Measurements from ENCODE around the gene LKAAEAR1.

LKAAEAR1 gene

GRCh38 chr20:64104667-64105451 is 20.7 kb upstream of the LKAAEAR1 start:
- no peak for TF ChIP-seq CTCF (IDR thresholded peaks at IDR 0.05; ENCODE audit: low read length, missing control alignments)
- DNase-seq (ENCODE audit: low read depth): no peak
- no peak overlapping the region for H3K4me3 ChIP-seq (replicated peaks; ENCODE audit: low read depth, low read length)

GRCh38 chr20:64103871-64104666 is 19.9 kb upstream of the LKAAEAR1 start:
- no peak for TF ChIP-seq CTCF (IDR thresholded peaks at IDR 0.05; ENCODE audit: low read length, missing control alignments)
- no peak for DNase-seq (ENCODE audit: low read depth)
- H3K4me3 ChIP-seq (replicated peaks; ENCODE audit: low read depth, low read length): no peak overlapping the region

- DNase-seq (ENCODE audit: low read depth): no peak
- H3K4me3 ChIP-seq (replicated peaks; ENCODE audit: low read depth, low read length): no peak overlapping the region
- TF ChIP-seq CTCF (IDR thresholded peaks at IDR 0.05; ENCODE audit: low read length, missing control alignments): no peak
These were observed 18.6 kb upstream of the LKAAEAR1 start for GRCh38 chr20:64102647-64103354.

- no peak overlapping the region for H3K4me3 ChIP-seq (replicated peaks; ENCODE audit: low read depth, low read length)
- no peak for DNase-seq (ENCODE audit: low read depth)
- peak; percentile 35 for TF ChIP-seq CTCF (IDR thresholded peaks at IDR 0.05; ENCODE audit: low read length, missing control alignments)
These were observed 17.8 kb upstream of the LKAAEAR1 start for GRCh38 chr20:64101731-64102621.

- TF ChIP-seq CTCF (IDR thresholded peaks at IDR 0.05; ENCODE audit: low read length, missing control alignments): no peak
- H3K4me3 ChIP-seq (replicated peaks; ENCODE audit: low read depth, low read length): no peak overlapping the region
- DNase-seq (ENCODE audit: low read depth): no peak
These were observed 16.9 kb upstream of the LKAAEAR1 start for GRCh38 chr20:64100946-64101688.

GRCh38 chr20:64100566-64100888 is 16.3 kb upstream of the LKAAEAR1 start:
- DNase-seq (ENCODE audit: low read depth): no peak
- no peak for TF ChIP-seq CTCF (IDR thresholded peaks at IDR 0.05; ENCODE audit: low read length, missing control alignments)

More at GRCh38 chr20:64100566-64100888, 16.3 kb upstream of the LKAAEAR1 start:
- H3K4me3 ChIP-seq (replicated peaks; ENCODE audit: low read depth, low read length): no peak overlapping the region

Measured in fibroblast of pulmonary artery (primary cell).